Measurements from ENCODE around the gene REG3G. TPM values are rescaled to one million over a fixed set of nuclear protein-coding genes. Genes with fewer than 3 reads are reported as not detected.
A peak's percentile ranks its signal among the peaks of the same experiment; 100 is the strongest.

Gene REG3G
- total RNA-seq (ENCODE audit: unreplicated experiment): not detected
- long read RNA-seq: 0 reads

DNA sequence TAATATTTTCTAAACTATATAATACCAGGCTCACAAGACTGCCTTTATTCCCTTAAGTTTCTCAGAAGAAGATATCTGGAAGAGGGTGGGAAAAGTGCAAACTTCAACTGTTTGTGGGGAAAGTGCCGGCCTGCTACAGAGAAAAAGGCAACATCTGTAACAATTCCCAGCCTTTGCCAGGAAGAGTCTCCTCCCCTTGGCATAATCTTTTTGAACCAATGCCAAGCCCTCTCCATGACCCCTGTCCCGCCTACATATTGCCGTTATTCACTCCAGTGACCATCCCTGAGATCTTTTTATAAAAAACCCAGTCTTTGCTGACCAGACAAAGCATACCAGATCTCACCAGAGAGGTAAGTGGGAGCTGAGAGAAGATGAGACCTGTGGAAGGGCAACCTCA, at the start of gene REG3G:
REG3G (plus strand) TSS at position 282 of the 400 bp plus-strand sequence. CDS start 392 bp downstream, outside the sequence.
- no peaks in the 10 kb centered on the region for H3K36me3 Mint-ChIP-seq (ENCODE audit: unreplicated experiment)
- no peaks in the 10 kb centered on the region for H3K4me1 Mint-ChIP-seq (ENCODE audit: low read depth, unreplicated experiment)
- H3K27ac Mint-ChIP-seq (ENCODE audit: unreplicated experiment): no peak within 1 kb of the TSS
- TF ChIP-seq, protein P1, sequence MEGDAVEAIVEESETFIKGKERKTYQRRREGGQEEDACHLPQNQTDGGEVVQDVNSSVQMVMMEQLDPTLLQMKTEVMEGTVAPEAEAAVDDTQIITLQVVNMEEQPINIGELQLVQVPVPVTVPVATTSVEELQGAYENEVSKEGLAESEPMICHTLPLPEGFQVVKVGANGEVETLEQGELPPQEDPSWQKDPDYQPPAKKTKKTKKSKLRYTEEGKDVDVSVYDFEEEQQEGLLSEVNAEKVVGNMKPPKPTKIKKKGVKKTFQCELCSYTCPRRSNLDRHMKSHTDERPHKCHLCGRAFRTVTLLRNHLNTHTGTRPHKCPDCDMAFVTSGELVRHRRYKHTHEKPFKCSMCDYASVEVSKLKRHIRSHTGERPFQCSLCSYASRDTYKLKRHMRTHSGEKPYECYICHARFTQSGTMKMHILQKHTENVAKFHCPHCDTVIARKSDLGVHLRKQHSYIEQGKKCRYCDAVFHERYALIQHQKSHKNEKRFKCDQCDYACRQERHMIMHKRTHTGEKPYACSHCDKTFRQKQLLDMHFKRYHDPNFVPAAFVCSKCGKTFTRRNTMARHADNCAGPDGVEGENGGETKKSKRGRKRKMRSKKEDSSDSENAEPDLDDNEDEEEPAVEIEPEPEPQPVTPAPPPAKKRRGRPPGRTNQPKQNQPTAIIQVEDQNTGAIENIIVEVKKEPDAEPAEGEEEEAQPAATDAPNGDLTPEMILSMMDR (IDR thresholded peaks at IDR 0.05; ENCODE audit: partially characterized antibody, unreplicated experiment): no peak
- peaks cover 1% of the 10 kb centered on the region for H3K9me3 Mint-ChIP-seq (ENCODE audit: unreplicated experiment)
- H3K4me3 Mint-ChIP-seq (ENCODE audit: unreplicated experiment): no peak within 1 kb of the TSS
- peaks cover 7% of the 10 kb centered on the region for H3K27me3 Mint-ChIP-seq (ENCODE audit: unreplicated experiment)
- DNase-seq: no peak

DNA sequence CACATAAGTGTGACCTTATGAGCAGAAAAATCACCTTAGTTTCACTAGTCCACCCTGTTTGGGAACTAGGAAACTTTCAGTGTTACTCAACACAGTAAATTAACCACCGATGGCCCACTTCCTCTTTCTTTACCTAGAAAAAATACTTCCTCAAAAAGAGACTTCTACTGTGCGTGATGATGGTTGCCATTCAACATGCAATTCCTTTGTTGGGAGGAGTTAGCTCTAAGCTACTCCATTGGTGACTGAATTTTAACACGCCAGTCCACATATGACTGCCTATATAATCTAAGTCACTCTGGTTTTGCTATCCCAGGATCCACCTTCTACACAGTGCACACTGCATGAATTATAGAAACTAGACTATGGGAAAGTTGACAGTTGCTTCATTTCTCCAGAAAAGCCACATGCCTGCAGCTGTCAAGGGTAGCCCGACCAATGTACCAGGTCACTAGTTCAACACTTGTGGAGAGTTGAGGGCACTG, 47.8 kb upstream of the REG3G start:
- Mint-ChIP-seq H3K27me3 (ENCODE audit: unreplicated experiment) (peaks cover 2% of the 10 kb centered on the region), H3K27ac (ENCODE audit: unreplicated experiment) (no peak overlapping the region), H3K36me3 (ENCODE audit: unreplicated experiment) (no peaks in the 10 kb centered on the region), H3K4me3 (ENCODE audit: unreplicated experiment) (no peak overlapping the region), H3K4me1 (ENCODE audit: low read depth, unreplicated experiment) (no peaks in the 10 kb centered on the region), H3K9me3 (ENCODE audit: unreplicated experiment) (peaks cover 2% of the 10 kb centered on the region)
- DNase-seq: no peak
- TF ChIP-seq, protein P1 (IDR thresholded peaks at IDR 0.05; ENCODE audit: partially characterized antibody, unreplicated experiment): no peak

DNA sequence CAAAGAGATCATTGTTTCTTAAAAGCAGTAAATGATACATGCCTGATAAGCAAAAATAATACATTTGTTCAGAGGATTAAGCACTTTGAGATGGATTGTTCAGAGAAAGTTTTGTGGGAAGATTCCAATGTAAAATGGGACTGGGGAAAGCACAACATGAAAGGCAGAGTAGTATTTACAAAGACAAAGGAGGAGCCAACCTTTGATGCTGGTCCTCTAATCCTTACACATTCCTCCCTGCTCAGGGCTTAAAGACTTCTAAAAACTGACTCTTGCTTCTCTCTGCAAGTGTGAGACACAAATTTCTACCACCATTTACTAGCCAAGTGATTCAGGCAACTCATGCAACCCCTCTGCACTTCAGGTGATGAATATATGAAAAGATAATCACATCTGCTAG, 47.2 kb upstream of the REG3G start:
- Mint-ChIP-seq H3K27me3 (ENCODE audit: unreplicated experiment) (peaks cover 2% of the 10 kb centered on the region), H3K4me3 (ENCODE audit: unreplicated experiment) (no peak overlapping the region), H3K36me3 (ENCODE audit: unreplicated experiment) (no peaks in the 10 kb centered on the region), H3K27ac (ENCODE audit: unreplicated experiment) (no peak overlapping the region), H3K9me3 (ENCODE audit: unreplicated experiment) (peaks cover 2% of the 10 kb centered on the region), H3K4me1 (ENCODE audit: low read depth, unreplicated experiment) (no peaks in the 10 kb centered on the region)
- TF ChIP-seq, protein P1 (IDR thresholded peaks at IDR 0.05; ENCODE audit: partially characterized antibody, unreplicated experiment): no peak
- DNase-seq: no peak

DNA sequence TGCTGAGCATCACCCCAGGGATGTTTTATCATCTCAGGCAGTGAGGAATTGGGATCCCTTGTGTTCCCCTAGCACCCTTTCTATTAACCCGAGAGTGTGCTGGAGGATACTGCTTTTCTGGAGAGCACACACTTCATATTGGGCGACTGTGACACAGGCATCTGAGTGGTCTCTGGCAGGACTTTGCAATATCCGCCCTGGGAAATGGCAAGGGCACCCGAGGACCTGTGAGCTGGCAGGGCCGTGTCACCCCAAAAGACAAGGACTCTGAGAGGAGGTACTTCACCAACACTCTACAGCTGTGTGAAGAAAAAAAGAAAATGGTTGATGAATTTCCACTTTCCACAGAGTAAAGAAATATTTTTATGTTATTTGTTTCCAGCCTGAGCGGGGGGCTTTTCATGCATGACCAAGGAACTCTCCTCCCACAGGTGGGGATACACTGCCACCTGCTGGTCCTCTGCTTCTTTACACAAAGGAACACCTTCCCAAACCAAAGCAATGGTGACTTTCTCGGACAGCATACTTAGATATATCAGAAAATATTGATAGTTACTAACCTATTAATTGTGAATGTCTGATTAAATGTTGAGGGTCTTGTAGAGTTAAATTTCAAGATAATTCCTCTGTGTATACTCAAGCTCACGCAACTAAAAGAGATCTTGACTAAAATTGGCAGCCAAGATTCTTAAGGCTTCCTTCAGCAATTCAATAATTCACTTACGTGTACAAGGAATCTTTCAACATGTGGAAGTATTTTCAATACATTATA, 45.9 kb upstream of the REG3G start:
- Mint-ChIP-seq H3K27me3 (ENCODE audit: unreplicated experiment) (peaks cover 2% of the 10 kb centered on the region), H3K9me3 (ENCODE audit: unreplicated experiment) (no peaks in the 10 kb centered on the region), H3K27ac (ENCODE audit: unreplicated experiment) (no peak overlapping the region), H3K4me1 (ENCODE audit: low read depth, unreplicated experiment) (no peaks in the 10 kb centered on the region), H3K4me3 (ENCODE audit: unreplicated experiment) (no peak overlapping the region), H3K36me3 (ENCODE audit: unreplicated experiment) (no peaks in the 10 kb centered on the region)
- TF ChIP-seq, protein P1 (IDR thresholded peaks at IDR 0.05; ENCODE audit: partially characterized antibody, unreplicated experiment): peak; percentile 91
- DNase-seq: peak; percentile 84

DNA sequence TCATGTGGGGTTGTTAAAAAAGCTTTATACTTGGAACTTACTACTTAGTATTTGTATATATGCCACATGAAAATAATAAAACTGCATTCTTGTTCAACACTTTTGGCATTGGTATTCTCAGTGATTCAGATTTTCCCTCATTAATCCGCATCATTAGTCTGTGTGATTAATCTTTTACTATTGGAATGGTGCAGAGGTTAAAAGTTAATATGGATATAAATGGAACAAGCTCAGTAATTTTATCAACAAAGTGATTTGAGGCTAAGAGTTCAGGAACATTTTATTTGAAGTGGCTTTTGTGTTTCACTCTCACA, 45.4 kb upstream of the REG3G start:
- Mint-ChIP-seq H3K36me3 (ENCODE audit: unreplicated experiment) (no peaks in the 10 kb centered on the region), H3K27ac (ENCODE audit: unreplicated experiment) (no peak overlapping the region), H3K4me1 (ENCODE audit: low read depth, unreplicated experiment) (no peaks in the 10 kb centered on the region), H3K9me3 (ENCODE audit: unreplicated experiment) (no peaks in the 10 kb centered on the region), H3K4me3 (ENCODE audit: unreplicated experiment) (no peak overlapping the region), H3K27me3 (ENCODE audit: unreplicated experiment) (peaks cover 2% of the 10 kb centered on the region)
- no peak for DNase-seq
- TF ChIP-seq, protein P1 (IDR thresholded peaks at IDR 0.05; ENCODE audit: partially characterized antibody, unreplicated experiment): no peak

All from glutamatergic neuron (in vitro differentiated cells).